GM12872 (cell line): ENCODE measurements around the gene BCL2L15.

Source experiments
- TF ChIP-seq, protein P1 (sequence below): IDR thresholded peaks from 3 replicates; pipeline ENCODE4 v1.5.1; 2011; ENCODE audit warnings: low read depth, mild to moderate bottlenecking, low read length, moderate library complexity; ENCODE audit not compliant: insufficient read depth

BCL2L15 gene

DNA sequence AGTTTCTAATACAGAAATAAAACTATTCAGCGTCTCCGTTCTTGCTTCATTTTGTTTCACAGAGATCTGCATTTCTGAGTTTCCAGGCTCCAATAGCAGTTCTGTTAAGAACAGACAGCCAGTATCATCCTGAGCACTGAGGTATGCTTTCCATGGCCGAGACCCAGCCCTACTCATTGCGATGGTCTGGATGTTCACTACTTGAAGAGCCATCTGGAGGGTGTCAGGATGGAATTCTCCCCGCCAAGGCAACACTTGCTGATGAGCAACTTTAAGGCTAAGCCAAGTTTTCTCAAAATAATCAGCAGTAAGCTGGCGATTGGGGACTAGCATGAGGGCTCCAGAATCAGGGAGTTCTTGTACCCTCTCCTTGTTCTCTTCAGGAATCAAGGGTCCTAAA, 7.7 kb upstream of the BCL2L15 start:
- TF ChIP-seq, protein P1, sequence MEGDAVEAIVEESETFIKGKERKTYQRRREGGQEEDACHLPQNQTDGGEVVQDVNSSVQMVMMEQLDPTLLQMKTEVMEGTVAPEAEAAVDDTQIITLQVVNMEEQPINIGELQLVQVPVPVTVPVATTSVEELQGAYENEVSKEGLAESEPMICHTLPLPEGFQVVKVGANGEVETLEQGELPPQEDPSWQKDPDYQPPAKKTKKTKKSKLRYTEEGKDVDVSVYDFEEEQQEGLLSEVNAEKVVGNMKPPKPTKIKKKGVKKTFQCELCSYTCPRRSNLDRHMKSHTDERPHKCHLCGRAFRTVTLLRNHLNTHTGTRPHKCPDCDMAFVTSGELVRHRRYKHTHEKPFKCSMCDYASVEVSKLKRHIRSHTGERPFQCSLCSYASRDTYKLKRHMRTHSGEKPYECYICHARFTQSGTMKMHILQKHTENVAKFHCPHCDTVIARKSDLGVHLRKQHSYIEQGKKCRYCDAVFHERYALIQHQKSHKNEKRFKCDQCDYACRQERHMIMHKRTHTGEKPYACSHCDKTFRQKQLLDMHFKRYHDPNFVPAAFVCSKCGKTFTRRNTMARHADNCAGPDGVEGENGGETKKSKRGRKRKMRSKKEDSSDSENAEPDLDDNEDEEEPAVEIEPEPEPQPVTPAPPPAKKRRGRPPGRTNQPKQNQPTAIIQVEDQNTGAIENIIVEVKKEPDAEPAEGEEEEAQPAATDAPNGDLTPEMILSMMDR, result no peak

DNA sequence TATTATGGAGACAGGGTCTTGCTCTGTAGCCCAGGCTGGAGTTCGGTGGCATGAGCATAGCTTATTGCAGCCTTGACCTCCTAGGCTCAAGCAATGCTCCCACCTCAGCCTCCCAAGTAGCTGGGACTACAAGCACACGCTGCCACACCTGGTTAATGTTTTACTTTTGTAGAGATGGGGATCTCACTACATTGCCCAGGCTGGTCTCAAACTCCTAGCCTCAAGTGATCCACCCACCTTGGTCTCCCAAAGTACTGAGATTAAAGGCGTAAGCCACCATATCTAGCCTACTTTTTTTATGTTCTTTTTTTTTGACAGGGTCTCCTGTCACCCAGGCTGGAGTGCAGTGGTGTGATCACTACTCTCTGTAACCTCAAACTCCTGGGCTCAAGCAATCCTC, 5.9 kb upstream of the BCL2L15 start:
- TF ChIP-seq, protein P1, result no peak

DNA sequence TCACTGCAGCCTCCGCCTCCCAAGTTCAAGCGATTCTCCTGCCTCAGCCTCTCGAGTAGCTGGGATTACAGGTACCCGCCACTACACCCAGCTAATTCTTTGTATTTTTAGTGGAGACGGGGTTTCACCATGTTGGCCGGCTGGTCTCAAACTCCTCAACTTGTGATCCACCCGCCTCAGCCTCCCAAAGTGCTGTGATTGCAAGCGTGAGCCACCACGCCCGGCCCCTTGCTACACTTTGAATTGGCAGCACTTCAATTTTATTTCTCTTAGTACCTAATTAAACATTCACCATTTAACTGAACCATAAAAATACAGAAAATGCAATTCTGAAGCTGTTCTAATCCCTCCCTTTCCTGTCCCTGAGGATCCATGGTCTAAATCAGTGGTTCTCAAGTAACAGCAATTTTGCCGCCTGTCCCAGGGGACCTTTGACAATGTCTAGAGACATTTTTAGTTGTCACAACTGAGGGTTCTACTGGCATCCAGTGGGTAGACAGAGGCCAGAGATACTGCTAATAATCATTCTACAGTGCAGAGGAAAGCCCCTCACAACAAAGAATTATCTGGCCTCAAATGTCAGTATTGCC, 4.3 kb upstream of the BCL2L15 start:
- TF ChIP-seq, protein P1, result no peak

DNA sequence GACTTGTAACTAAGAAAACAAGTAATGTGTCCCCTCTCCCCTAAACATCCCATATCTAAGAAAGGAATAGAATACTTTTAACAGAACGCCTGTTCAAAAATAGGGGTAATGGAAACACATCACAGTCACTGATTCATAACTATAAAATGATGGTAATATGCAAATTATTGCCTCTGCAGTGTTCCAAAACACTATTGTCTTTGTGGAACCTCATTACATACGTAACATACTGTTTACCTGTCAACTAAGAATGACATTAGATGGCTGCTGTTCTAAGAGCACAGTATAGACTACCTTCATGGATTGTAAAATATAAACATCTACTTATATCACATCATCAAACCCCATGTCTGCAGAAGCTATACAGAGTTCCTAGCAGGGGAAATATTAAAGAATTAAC, 3.4 kb upstream of the BCL2L15 start:
- TF ChIP-seq, protein P1, result no peak

DNA sequence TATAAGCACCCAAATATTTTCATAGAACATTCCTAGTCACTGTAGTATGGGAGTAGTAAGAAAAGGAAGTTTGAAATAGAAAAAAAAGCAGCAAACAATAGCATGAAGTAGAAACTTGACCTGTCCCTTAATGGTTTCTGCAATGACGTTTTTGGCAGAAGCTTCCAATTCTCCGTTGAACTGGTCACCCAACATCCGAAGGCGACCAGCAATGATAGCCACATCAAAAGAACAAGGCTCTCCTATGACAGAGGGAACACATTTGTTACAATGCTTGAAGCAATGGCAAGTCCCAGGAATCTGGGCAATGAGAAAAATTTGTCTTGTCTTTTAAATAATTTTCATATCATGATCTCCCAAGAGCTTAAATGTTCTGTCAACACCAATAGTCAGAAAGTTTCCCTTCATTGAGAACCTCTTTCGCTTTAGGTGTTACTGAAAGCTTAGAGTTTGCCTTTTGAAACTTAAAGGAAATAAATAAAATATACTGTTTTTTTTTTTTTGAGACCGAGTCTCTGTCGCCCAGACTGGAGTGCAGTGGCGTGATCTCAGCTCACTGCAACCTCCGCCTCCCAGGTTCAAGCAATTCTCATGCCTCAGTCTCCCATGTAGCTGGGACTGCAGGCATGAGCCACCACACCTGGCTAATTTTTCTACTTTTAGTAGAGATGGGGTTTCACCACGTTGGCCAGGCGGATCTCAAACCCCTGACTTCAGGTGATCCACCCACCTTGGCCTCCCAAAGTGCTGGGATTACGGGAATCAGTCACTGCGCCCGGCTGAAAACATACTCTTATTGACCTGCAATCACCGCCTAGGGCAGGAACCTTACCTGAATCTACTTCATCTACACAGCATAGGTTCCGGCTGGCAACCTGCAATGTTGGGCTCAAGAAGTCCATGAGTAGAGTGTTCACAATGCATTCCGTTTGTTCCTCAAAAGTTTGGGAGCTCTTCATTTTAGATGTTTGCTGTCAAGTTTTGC, 672 bp downstream of the BCL2L15 start:
- TF ChIP-seq, protein P1, result no peak

DNA sequence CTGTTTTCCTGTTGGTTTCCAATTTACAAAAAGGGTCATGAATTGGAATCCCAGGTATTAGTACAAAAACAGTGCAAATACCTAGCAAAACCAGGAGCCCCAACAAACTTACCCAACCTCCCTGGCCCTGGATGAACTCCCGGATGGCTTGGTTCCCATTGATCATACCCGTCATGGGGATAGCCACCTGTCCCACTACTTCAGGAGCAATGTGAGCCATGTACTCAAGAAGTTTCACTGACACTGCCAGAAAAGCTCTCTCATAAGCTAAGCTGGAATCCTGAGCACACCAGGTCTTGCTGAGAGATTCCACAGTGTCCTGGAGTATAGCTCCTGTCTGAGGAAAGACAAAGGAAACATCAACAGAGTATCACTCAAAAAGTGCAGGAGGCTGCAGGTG, 5.7 kb downstream of the BCL2L15 start:
- TF ChIP-seq, protein P1, result no peak

DNA sequence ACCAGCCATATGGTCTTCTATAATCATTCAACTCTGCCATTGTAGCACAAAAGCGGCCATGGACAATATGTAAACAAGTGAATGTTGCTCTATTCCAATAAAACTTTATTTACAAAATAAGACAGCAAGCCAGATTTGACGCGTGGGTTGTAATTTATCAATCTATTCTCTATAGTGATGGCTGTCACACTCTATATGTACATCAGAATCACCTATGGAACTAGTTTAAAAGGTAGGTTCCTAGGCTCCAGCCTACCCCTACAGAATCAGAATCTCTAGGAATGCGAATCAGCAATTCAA, 7.7 kb downstream of the BCL2L15 start:
- TF ChIP-seq, protein P1, result no peak
